Endodermal cell (in vitro differentiated cells): ENCODE data around the gene CFAP47. TPM values are rescaled to one million over a fixed set of nuclear protein-coding genes. Genes with fewer than 3 reads are reported as not detected.

Experiments used
- DNase-seq: peaks from one replicate; pipeline ENCODE4 v3.0.0-alpha.2; 2017
- H3K27ac ChIP-seq: 2 replicates; pipeline ENCODE4 v1.5.1; 2013; ENCODE audit warnings: mild to moderate bottlenecking, low read depth, low read length, moderate library complexity
- H3K27me3 ChIP-seq: 2 replicates; pipeline ENCODE4 v1.6.1; 2013; ENCODE audit warnings: mild to moderate bottlenecking, low read length, moderate library complexity; ENCODE audit not compliant: insufficient read depth, control insufficient read depth, poor library complexity, severe bottlenecking
- H3K36me3 ChIP-seq: 2 replicates; pipeline ENCODE4 v1.7.0; 2013; ENCODE audit warnings: mild to moderate bottlenecking, low read length, moderate library complexity; ENCODE audit not compliant: control insufficient read depth, insufficient read depth
- H3K4me1 ChIP-seq: one replicate; pipeline ENCODE4 v1.7.0; 2013; ENCODE audit warnings: low read length; ENCODE audit not compliant: control insufficient read depth, insufficient read depth
- H3K4me3 ChIP-seq: 2 replicates; pipeline ENCODE4 v1.5.1; 2013; ENCODE audit warnings: mild to moderate bottlenecking, low read length, moderate library complexity
- H3K9ac ChIP-seq: 2 replicates; pipeline ENCODE4 v1.6.1; 2013; ENCODE audit warnings: mild to moderate bottlenecking, low read length, moderate library complexity; ENCODE audit not compliant: poor library complexity, severe bottlenecking; ENCODE audit errors: extremely low read depth
- H3K9me3 ChIP-seq: 2 replicates; pipeline ENCODE4 v1.6.1; 2013; ENCODE audit warnings: mild to moderate bottlenecking, low read length, moderate library complexity; ENCODE audit not compliant: control insufficient read depth
- H3K27ac Mint-ChIP-seq: 2 replicates; pipeline ENCODE4 v1.8.0; 2020; ENCODE audit warnings: mixed read lengths
- H3K27me3 Mint-ChIP-seq: 2 replicates; pipeline ENCODE4 v1.8.0; 2021; ENCODE audit warnings: mild to moderate bottlenecking, mixed read lengths; ENCODE audit not compliant: insufficient read depth
- H3K36me3 Mint-ChIP-seq: 2 replicates; pipeline ENCODE4 v1.8.0; 2020; ENCODE audit warnings: low read depth, mixed read lengths
- H3K4me1 Mint-ChIP-seq: 2 replicates; pipeline ENCODE4 v1.8.0; 2020; ENCODE audit warnings: mixed read lengths
- H3K4me3 Mint-ChIP-seq: 2 replicates; pipeline ENCODE4 v1.8.0; 2020; ENCODE audit warnings: mild to moderate bottlenecking, moderate library complexity, mixed read lengths
- H3K9me3 Mint-ChIP-seq: 2 replicates; pipeline ENCODE4 v1.8.0; 2020; ENCODE audit warnings: mild to moderate bottlenecking, mixed read lengths
- WGBS, 2 experiments: methylation state at CpG; one replicate each; pipeline versions ENCODE4 v1.1.5 to v1.1.7; 2013; ENCODE audit warnings: missing lambda C conversion rate in 2 of 2, mixed read lengths in 1 of 2; ENCODE audit not compliant: insufficient coverage in 1 of 2, insufficient read length in 1 of 2; 5-methylcytosine and 5-hydroxymethylcytosine counted together
- total RNA-seq, 2 donors: library from RNA; stranded (reverse); fragmentation: NEBNext Ultra II Directional in 1 of 2; extraction: Animal tissue kit (Norgen Biotek cat#: 25700) in 1 of 2; gene quantifications; 2 replicates in 1 of 2; 3 replicates in 1 of 2; pipeline ENCODE4 v1.2.1, GENCODE V29; 2021
- TF ChIP-seq, protein P1 (sequence below): fragments of 200-600 bp; sonication (generic); conservative IDR thresholded peaks from 2 replicates; pipeline ENCODE4 v1.5.0; 2021; ENCODE audit warnings: antibody characterized with exemption, mild to moderate bottlenecking

CFAP47 gene
- total RNA-seq, 2 donors from 2014 or later = 0.26 to 0.55 TPM

DNA sequence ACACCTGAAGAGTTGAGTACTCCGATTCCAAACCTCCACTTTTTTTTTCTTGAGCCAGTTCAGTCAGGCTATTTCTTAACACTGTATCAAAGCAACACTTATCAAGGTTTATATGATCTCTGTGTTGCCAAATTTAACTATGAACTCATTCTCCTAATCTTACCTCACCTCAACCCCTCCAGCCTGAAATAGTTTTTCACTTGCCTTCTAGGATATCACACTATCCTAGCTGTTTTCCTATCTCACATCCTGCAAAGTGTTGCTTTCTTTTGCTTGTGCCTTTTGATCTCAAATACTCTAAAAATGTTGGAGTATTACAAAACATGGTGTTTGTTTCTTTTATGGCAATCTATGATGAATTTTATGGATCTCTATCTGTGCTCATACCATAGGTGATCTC, 415.0 kb downstream of the CFAP47 start:
- DNase-seq = no peak
- Mint-ChIP-seq H3K9me3 (peaks cover 3% of the 10 kb centered on the region), H3K36me3 (no peaks in the 10 kb centered on the region), H3K4me3 (no peak overlapping the region), H3K4me1 (no peaks in the 10 kb centered on the region), H3K27me3 (no peaks in the 10 kb centered on the region), H3K27ac (no peak overlapping the region)
- TF ChIP-seq, protein P1, sequence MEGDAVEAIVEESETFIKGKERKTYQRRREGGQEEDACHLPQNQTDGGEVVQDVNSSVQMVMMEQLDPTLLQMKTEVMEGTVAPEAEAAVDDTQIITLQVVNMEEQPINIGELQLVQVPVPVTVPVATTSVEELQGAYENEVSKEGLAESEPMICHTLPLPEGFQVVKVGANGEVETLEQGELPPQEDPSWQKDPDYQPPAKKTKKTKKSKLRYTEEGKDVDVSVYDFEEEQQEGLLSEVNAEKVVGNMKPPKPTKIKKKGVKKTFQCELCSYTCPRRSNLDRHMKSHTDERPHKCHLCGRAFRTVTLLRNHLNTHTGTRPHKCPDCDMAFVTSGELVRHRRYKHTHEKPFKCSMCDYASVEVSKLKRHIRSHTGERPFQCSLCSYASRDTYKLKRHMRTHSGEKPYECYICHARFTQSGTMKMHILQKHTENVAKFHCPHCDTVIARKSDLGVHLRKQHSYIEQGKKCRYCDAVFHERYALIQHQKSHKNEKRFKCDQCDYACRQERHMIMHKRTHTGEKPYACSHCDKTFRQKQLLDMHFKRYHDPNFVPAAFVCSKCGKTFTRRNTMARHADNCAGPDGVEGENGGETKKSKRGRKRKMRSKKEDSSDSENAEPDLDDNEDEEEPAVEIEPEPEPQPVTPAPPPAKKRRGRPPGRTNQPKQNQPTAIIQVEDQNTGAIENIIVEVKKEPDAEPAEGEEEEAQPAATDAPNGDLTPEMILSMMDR = no peak
- Histone ChIP-seq H3K36me3 (no peaks in the 10 kb centered on the region), H3K9me3 (no peaks in the 10 kb centered on the region), H3K27me3 (no peaks in the 10 kb centered on the region), H3K4me1 (no peaks in the 10 kb centered on the region), H3K4me3 (no peak overlapping the region), H3K9ac (no peak overlapping the region), H3K27ac (no peak overlapping the region)
- WGBS, 2 experiments = 100% methylated on average over 1 of the region's 1 CpG; no CpG with 5 or more reads in 1 of the 2 experiments

DNA sequence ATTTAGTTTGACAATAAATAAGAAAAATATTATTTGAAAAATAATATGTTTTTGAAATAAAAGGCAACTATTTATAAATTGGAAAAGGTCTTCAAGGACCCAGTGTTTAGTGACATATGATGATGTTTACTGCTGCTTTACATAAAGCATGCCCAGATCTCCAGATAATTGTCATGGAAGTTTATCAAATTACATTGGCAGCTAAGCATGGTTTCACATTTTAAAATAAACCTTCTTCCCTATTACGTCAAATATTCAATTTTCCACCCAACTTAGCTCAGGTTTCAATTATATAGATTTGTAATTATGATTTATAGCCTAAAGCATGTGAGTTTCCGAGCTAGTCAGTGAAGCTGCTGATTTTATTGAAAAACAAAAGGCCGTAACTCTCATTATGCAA, 417.2 kb downstream of the CFAP47 start:
- no peaks in the 10 kb centered on the region for H3K27me3 ChIP-seq
- H3K9ac ChIP-seq = no peak overlapping the region
- Mint-ChIP-seq H3K9me3 (peaks cover 8% of the 10 kb centered on the region), H3K27me3 (no peaks in the 10 kb centered on the region), H3K4me3 (no peak overlapping the region), H3K36me3 (no peaks in the 10 kb centered on the region), H3K4me1 (no peaks in the 10 kb centered on the region), H3K27ac (no peak overlapping the region)
- no peaks in the 10 kb centered on the region for H3K36me3 ChIP-seq
- no peaks in the 10 kb centered on the region for H3K4me1 ChIP-seq
- H3K9me3 ChIP-seq = no peaks in the 10 kb centered on the region
- WGBS, 2 experiments = 66% methylated on average over 2 of the region's 3 CpGs; no CpG with 5 or more reads in 1 of the 2 experiments
- H3K27ac ChIP-seq = no peak overlapping the region
- no peak for DNase-seq
- TF ChIP-seq, protein P1 = no peak
- no peak overlapping the region for H3K4me3 ChIP-seq

DNA sequence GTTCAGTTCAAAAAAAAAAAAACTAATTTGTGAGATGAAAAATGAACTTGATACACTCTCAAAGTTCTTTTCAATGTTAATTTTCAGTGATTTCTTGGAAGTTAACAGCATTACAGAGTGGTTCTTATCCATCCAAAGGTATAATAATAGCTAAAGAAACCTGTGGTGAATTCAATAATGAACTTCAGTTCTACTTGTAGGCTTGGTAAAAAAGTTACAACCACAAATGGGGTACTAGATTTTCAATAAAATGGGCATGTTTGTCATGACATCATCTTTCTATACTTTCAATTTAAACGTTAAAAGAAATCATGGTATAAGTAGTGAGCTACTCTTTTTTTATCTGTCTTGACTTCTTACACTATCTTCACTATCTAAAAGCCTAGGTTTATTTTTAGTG, 424.8 kb downstream of the CFAP47 start:
- no CpG with 5 or more reads among the region's 1 CpG for WGBS, 2 experiments
- Mint-ChIP-seq H3K9me3 (peaks cover 22% of the 10 kb centered on the region), H3K27me3 (no peaks in the 10 kb centered on the region), H3K4me1 (peaks cover 8% of the 10 kb centered on the region), H3K4me3 (no peak overlapping the region), H3K36me3 (no peaks in the 10 kb centered on the region), H3K27ac (no peak overlapping the region)
- Histone ChIP-seq H3K27me3 (no peaks in the 10 kb centered on the region), H3K4me3 (no peak overlapping the region), H3K9ac (no peak overlapping the region), H3K27ac (no peak overlapping the region), H3K4me1 (no peaks in the 10 kb centered on the region), H3K36me3 (no peaks in the 10 kb centered on the region), H3K9me3 (no peaks in the 10 kb centered on the region)
- TF ChIP-seq, protein P1 = no peak
- DNase-seq = no peak
